Activated CD4-positive, alpha-beta memory T cell treated with anti-CD3 and anti-CD28 coated beads, Interleukin-2, amount 10 ng/mL, durations not matched to agents 7 days and 5 days (primary cell): Measurements from ENCODE around the gene CLSTN1. TPM values are rescaled to one million over a fixed set of nuclear protein-coding genes. Genes with fewer than 3 reads are reported as not detected.

Experiments used
- CTCF ChIA-PET: fragments of 350-600 bp; sonication (Branson Sonifier 250); formaldehyde crosslinking; loops from one replicate; lab custom pipeline; 2021; ENCODE audit warnings: antibody characterized with exemption, inconsistent platforms; lab: Charles Lee
- POLR2A ChIA-PET: fragments of 350-600 bp; sonication (Branson Sonifier 250); formaldehyde crosslinking; loops from one replicate; lab custom pipeline; 2021; ENCODE audit warnings: antibody characterized with exemption; lab: Charles Lee
- DNase-seq: peaks from one replicate; pipeline ENCODE4 v3.0.0-alpha.2; 2020
- H3K27ac Mint-ChIP-seq: one replicate; pipeline ENCODE4 v1.8.0; 2021; ENCODE audit warnings: mild to moderate bottlenecking, mixed read lengths
- H3K27me3 Mint-ChIP-seq: one replicate; pipeline ENCODE4 v1.8.0; 2021; ENCODE audit warnings: mixed read lengths
- H3K36me3 Mint-ChIP-seq: one replicate; pipeline ENCODE4 v1.8.0; 2021; ENCODE audit warnings: low read depth, mixed read lengths
- H3K4me1 Mint-ChIP-seq: one replicate; pipeline ENCODE4 v1.8.0; 2021; ENCODE audit warnings: mixed read lengths
- H3K4me3 Mint-ChIP-seq: one replicate; pipeline ENCODE4 v1.8.0; 2021; ENCODE audit warnings: mild to moderate bottlenecking, mixed read lengths
- H3K9me3 Mint-ChIP-seq: one replicate; pipeline ENCODE4 v1.8.0; 2021; ENCODE audit warnings: mixed read lengths
- total RNA-seq, 2 experiments: library from RNA; stranded (reverse); gene quantifications; one replicate each; pipeline ENCODE4 v1.2.3, GENCODE V29; 2021

Gene CLSTN1
- total RNA-seq, 2 experiments from 2014 or later, result 96.9 to 102 TPM

DNA sequence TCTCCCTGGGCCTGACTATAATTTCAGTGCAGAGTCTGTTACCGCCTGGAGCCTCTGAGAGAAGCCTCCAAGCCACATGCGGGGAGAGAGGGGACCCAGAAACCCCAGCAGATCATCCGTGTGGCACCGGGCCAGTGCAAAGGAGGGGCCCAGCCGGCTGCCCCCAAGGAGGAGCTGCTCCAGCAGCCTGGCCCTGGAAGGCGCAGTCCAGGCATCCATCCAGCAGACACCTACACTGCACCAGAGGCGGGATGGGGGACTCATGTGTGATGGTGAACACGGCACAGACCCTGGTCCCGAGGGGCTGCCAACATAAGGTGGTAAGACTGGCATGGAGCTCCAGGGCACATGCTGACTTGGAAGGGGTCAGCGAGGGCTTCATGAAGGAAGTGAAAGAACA is 39.6 kb upstream of the CLSTN1 start:
- H3K4me1 Mint-ChIP-seq, result peaks cover 7% of the 10 kb centered on the region
- H3K27me3 Mint-ChIP-seq, result no peaks in the 10 kb centered on the region
- no peaks in the 10 kb centered on the region for H3K9me3 Mint-ChIP-seq
- no peaks in the 10 kb centered on the region for H3K36me3 Mint-ChIP-seq
- POLR2A ChIA-PET, result interaction anchor here (1.5 kb wide), 1 partner anchor 79 kb away, joined by 4 read pairs; no protein-coding TSS in a partner anchor
- H3K27ac Mint-ChIP-seq, result no peak overlapping the region
- no peak for DNase-seq
- CTCF ChIA-PET, result interaction anchor here (4.3 kb wide), 1 partner anchor 79 kb away, joined by 34 read pairs; no protein-coding TSS in a partner anchor
- no peak overlapping the region for H3K4me3 Mint-ChIP-seq

DNA sequence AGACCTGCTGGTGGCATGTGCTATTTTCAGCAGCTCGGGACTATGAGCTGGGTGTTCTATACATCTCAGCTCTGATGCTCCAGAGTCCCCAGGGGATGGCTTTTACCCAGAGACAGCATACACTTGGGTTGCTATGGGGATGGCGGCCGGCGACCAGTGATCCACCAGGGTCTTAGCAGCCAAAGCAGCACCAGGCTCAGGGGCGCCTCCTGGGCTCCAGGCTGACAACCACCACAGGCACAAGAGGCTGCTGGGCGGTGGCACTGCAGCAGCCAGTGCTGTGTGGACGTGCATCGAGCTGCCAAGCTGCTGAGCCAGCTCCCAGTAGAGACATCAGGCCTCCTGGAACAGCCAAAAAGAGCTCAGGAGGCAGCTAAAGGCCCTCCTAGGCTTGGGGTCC is 37.6 kb upstream of the CLSTN1 start:
- CTCF ChIA-PET, result interaction anchor here (4.3 kb wide), 1 partner anchor 77 kb away, joined by 34 read pairs; no protein-coding TSS in a partner anchor
- Mint-ChIP-seq H3K4me3 (no peak overlapping the region), H3K27me3 (no peaks in the 10 kb centered on the region), H3K4me1 (peaks cover 15% of the 10 kb centered on the region), H3K36me3 (no peaks in the 10 kb centered on the region), H3K9me3 (no peaks in the 10 kb centered on the region), H3K27ac (no peak overlapping the region)
- no peak for DNase-seq
- POLR2A ChIA-PET, result interaction anchor here (1.0 kb wide), 1 partner anchor 21 kb away, joined by 3 read pairs; no protein-coding TSS in a partner anchor

DNA sequence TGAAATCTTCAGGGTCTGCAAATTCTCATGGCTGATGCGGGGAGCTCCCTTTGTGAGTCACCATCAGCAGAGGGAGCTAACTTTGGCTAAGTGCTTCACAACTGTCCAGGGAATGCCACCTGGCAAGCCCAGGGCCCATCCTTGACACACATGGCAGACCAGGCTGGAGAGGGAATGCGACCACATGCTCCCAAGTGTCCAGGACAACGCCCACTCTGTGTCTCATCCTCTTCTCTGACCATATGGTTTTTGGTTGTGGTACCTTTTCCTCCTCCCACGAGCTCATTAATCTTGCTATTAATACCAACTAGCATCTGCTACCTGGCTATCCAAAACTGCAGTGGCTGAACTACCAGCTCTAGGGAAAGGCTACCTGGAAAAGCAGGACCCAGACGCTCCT is 37.1 kb upstream of the CLSTN1 start:
- no peak overlapping the region for H3K27ac Mint-ChIP-seq
- POLR2A ChIA-PET, result interaction anchor here (1.0 kb wide), 1 partner anchor 21 kb away, joined by 3 read pairs; no protein-coding TSS in a partner anchor
- no peaks in the 10 kb centered on the region for H3K27me3 Mint-ChIP-seq
- H3K9me3 Mint-ChIP-seq, result no peaks in the 10 kb centered on the region
- CTCF ChIA-PET, result interaction anchor here (0.5 to 4.3 kb wide), 2 partner anchors 76 to 93 kb away, joined by 5 to 34 read pairs; no protein-coding TSS in a partner anchor
- no peak for DNase-seq
- peaks cover 15% of the 10 kb centered on the region for H3K4me1 Mint-ChIP-seq
- H3K4me3 Mint-ChIP-seq, result no peak overlapping the region
- H3K36me3 Mint-ChIP-seq, result no peaks in the 10 kb centered on the region

DNA sequence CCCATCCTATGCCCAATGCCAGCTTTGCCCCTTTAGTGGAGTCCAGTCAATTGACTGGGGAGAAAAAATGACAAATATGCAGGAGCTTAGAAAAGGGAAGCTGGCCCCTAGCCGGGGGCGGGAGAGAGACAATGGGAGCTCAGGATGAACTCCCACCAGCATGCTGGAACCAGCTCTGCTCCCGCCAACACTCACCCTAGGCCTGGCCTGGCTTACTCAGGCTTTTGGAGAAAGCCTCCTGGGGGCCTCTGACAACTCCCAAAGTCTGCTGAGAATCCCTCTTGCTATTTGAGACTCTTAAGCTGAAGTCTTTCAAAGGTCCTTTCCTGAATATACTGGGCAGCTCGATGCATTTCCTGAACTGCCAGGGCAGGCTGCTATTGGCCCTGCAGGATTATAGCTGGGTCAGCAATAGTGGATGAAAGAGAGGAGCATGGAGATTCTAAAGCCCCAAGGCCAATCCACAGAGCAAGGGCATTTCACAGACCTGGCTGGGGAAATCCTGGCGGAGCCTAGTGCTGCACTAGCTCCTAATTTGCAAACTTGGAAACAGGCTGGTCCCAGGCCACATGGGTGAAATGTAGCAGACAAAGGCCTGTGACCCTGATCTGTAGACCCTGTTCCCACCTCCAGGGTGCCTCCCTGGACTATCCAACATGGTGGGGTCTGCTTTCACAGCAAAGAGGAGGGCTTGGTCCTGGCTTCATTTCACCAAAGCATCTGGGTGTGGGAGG is 35.7 kb upstream of the CLSTN1 start:
- Mint-ChIP-seq H3K27me3 (no peaks in the 10 kb centered on the region), H3K36me3 (no peaks in the 10 kb centered on the region), H3K4me1 (peaks cover 15% of the 10 kb centered on the region), H3K27ac (no peak overlapping the region), H3K9me3 (peaks cover 2% of the 10 kb centered on the region), H3K4me3 (no peak overlapping the region)
- ChIA-PET CTCF (interaction anchor here (1.4 kb wide), 1 partner anchor 75 kb away, joined by 13 read pairs; no protein-coding TSS in a partner anchor), POLR2A (interaction anchor here (1.0 kb wide), 1 partner anchor 9 kb away, joined by 3 read pairs; no protein-coding TSS in a partner anchor)
- no peak for DNase-seq

DNA sequence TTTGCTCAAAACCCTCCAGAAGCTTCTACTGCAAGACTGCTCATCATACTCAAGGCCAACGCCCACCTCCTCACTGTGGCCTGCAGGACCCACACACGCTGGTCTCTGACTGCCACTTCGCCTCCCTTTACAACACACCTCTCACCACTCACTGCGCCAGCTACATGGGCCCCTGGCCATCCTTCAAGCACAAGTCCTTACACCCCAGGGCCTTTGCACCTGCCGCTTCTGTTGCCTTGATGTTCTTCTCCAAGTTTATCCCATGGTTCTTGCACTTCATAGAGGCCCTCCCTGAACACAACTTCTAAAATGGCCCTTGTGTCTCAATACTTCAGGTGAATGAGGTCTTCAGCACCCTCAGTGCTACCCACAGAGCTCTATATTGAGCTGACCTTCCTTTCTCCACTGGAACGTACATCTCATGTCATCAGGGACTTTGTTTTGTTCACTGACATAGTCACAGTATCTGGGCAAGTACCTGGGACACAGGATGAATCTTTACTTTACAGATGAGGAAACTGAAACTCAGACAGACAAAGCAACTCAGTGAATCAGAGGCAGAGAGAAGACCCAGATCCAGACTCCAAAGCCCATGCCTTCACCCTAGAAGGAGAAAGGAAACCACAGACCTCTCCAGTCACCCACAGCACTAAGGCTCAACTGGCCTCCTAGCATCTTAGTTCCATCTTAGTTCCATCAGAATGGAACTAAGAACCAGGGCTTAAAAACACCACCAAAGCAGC is 34.7 kb upstream of the CLSTN1 start:
- no peaks in the 10 kb centered on the region for H3K27me3 Mint-ChIP-seq
- ChIA-PET CTCF (interaction anchor here (1.4 kb wide), 1 partner anchor 74 kb away, joined by 13 read pairs; no protein-coding TSS in a partner anchor), POLR2A (no interaction called here)
- H3K36me3 Mint-ChIP-seq, result peaks cover 6% of the 10 kb centered on the region
- H3K4me3 Mint-ChIP-seq, result no peak overlapping the region
- H3K27ac Mint-ChIP-seq, result peak overlapping the region; percentile 18
- H3K9me3 Mint-ChIP-seq, result peaks cover 8% of the 10 kb centered on the region
- DNase-seq, result no peak
- H3K4me1 Mint-ChIP-seq, result peaks cover 15% of the 10 kb centered on the region

DNA sequence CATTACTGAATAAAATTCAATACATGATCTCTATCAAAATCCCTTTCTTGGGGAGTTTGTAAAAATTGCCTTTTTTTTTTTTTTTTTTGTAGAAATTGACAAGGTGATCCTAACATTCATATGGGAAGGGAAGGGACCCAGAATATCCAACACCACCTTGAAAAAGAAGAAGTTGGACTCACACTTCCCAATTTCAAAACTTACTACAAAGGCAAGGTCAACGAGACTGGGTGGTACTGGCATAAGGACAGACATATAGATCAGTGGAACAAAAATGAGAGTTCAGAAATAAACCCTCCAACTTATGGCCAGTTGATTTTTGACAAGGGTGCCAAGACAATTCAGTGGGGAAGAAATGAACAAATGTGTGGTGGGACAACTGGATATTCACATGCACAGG is 31.4 kb upstream of the CLSTN1 start:
- Mint-ChIP-seq H3K27me3 (no peaks in the 10 kb centered on the region), H3K9me3 (peaks cover 9% of the 10 kb centered on the region), H3K4me1 (peaks cover 15% of the 10 kb centered on the region), H3K4me3 (no peak overlapping the region), H3K27ac (no peak overlapping the region), H3K36me3 (peaks cover 7% of the 10 kb centered on the region)
- ChIA-PET POLR2A (no interaction called here), CTCF (interaction anchor here (1.7 kb wide), 1 partner anchor 71 kb away, joined by 6 read pairs; no protein-coding TSS in a partner anchor)
- DNase-seq, result no peak

DNA sequence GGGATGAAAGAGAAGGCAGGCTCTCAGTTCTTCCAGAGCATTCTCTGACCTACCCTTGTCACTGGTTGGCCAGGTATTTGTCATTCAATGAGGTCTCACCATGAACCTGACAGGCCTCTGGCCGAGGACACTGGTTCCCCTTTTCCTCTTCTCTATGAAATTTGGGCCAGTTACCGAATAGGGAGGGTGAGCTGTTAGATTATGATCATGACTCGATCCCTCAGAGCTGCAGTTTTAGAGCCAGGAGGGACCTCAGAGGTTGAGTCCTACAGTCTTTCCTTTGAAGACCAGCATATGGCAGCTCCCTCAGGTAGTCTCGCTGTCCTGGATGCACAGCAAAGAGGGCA is 29.5 kb upstream of the CLSTN1 start:
- H3K27me3 Mint-ChIP-seq, result no peaks in the 10 kb centered on the region
- no peak for DNase-seq
- peaks cover 7% of the 10 kb centered on the region for H3K36me3 Mint-ChIP-seq
- H3K9me3 Mint-ChIP-seq, result peaks cover 9% of the 10 kb centered on the region
- ChIA-PET CTCF (interaction anchor here (1.1 kb wide), 1 partner anchor 8 kb away, joined by 3 read pairs; no protein-coding TSS in a partner anchor), POLR2A (no interaction called here)
- H3K4me3 Mint-ChIP-seq, result no peak overlapping the region
- no peak overlapping the region for H3K27ac Mint-ChIP-seq
- peaks cover 7% of the 10 kb centered on the region for H3K4me1 Mint-ChIP-seq

DNA sequence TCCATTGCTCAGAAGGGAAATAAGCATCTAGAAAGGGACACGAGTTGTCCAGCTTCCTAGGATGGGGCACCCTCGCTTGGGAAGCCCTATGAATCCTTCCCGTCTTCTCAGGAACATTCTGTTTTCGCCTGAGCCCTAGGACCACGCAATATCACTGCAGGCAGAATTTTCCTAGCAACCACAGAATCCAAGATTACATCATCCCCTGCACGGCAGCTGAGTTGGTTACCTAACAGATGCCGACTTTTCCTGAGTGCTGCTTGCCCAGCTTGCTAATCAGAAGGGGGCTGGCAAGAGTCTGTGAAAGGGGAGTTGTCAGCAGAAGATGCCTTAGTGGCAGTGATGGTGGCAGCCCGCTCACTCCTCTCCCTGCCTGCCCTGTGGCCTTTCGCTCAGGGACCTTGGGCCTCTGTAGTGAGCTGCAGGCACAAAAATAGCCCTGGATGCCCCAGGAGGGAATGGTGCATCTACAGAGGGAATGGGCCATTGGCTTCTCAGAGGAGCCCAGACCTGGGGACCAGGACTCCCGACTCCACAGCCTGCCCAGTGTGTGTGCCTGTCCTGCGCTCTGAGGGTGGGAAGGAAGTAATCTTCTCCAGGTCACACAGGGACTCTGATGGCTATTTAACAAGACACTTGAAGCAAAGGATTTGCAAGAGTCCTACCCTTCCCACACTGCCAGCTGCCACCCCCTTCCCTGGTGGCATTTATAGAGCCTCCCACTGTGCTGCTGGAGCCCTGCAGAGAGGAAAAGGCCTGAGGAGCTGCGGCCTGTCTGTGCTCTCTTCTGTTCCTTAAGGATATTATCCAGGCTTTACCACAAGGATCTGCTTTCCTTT is 28.9 kb upstream of the CLSTN1 start:
- no peak for DNase-seq
- Mint-ChIP-seq H3K4me1 (peaks cover under 1% of the 10 kb centered on the region), H3K27ac (no peak overlapping the region), H3K36me3 (peaks cover 7% of the 10 kb centered on the region), H3K4me3 (no peak overlapping the region), H3K9me3 (peaks cover 9% of the 10 kb centered on the region), H3K27me3 (no peaks in the 10 kb centered on the region)
- ChIA-PET CTCF (interaction anchor here (0.6 kb wide), 1 partner anchor 71 kb away, joined by 3 read pairs; no protein-coding TSS in a partner anchor), POLR2A (no interaction called here)

DNA sequence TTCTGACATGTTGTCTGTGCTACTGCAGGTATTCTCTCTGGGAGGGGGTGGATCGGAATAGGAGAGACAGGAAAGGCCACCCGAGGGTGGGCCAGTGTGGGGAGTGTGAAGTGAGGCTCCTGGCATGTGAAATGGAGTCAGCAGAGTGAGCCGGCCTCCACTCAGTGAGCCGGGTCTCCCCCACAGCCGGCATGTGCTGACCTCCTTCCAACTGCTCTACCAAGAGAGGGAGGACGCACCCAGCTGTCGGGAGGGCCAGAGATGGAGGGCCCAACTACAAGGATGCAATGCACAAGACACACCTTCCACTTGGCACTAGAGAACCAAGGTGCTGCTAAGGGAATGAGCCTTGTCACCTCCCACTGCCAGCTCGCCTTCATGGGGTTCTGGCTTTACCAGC is 28.2 kb upstream of the CLSTN1 start:
- Mint-ChIP-seq H3K36me3 (peaks cover 7% of the 10 kb centered on the region), H3K27me3 (no peaks in the 10 kb centered on the region), H3K27ac (no peak overlapping the region), H3K4me1 (no peaks in the 10 kb centered on the region), H3K4me3 (no peak overlapping the region), H3K9me3 (peaks cover 9% of the 10 kb centered on the region)
- ChIA-PET POLR2A (no interaction called here), CTCF (interaction anchor here (0.6 kb wide), 1 partner anchor 71 kb away, joined by 3 read pairs; no protein-coding TSS in a partner anchor)
- no peak for DNase-seq

DNA sequence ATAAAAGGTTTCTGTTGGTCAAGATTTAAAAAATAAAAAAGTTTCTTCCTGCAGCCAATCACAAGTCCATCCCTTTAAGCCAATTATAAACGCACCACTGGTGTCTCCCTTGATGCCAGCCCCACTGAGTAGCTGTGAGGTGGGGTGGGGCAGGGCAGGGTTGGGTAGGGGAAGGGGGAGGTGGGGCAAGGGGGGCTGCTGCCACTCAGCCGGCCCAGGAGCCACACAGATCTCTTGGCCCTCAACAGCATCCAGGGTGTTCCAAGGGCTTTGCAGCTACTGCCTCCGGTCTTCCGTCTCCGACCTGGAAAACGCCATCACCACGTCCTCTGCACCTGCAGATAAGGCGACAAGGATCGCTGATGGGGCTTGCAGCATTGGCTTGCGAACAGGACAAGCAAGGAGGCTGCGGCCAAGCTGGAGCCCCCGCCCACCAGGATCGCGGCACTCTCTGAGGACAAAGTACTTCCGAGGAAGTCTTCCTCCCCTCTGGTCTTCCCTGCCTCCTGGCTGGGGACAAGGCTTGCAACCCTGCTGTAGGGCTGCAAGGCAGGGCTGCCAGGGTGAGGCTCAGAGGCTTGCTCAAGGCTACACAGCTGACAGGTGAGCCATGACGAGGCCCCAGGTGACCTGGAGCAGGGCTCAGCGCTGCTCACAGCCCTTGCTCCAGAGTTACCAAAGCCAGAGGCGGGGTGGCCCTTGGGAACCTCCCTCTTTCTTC is 26.8 kb upstream of the CLSTN1 start:
- H3K9me3 Mint-ChIP-seq, result peaks cover 9% of the 10 kb centered on the region
- no peak for DNase-seq
- no peak overlapping the region for H3K4me3 Mint-ChIP-seq
- ChIA-PET POLR2A (no interaction called here), CTCF (interaction anchor here (1.3 kb wide), 1 partner anchor 66 kb away, joined by 6 read pairs; no protein-coding TSS in a partner anchor)
- H3K4me1 Mint-ChIP-seq, result no peaks in the 10 kb centered on the region
- no peaks in the 10 kb centered on the region for H3K27me3 Mint-ChIP-seq
- H3K27ac Mint-ChIP-seq, result no peak overlapping the region
- peaks cover 7% of the 10 kb centered on the region for H3K36me3 Mint-ChIP-seq

DNA sequence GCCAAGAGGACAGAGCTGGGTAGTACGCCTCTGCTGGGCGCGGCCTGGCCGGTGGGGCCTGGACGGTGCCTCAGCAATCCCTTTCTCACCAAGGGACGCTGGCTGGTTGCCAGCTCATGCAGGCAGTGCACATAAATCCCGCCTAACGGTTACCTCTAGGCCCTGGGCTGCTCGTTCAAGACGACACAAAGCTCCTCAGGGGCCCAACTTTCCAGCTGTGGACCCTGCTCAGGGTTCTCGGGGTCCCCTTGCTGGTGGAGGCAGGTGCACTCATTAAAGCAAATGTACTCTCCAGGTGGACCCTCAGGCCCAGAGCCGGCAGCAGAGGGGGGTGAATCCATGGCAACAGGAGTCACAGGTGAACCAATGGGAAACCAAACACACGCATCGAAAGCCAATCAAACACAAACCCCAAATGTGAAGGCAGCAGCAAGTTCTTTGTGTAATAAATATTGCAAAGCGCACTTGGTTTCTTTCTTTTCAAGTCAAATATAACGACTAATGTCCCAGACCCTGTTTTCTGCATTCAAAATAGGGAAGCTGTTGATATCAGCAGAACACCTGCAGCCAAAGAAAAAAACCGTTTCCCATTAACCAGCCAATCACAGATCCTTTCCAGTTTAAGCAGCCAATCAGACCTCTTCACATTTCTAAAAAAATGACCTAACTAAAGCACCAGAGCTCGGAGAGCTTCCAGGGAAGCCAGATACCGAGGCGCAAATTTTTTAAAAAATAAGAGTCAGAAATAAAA is 26.1 kb upstream of the CLSTN1 start:
- Mint-ChIP-seq H3K27me3 (no peaks in the 10 kb centered on the region), H3K4me3 (no peak overlapping the region), H3K36me3 (peaks cover 7% of the 10 kb centered on the region), H3K4me1 (no peaks in the 10 kb centered on the region), H3K27ac (no peak overlapping the region), H3K9me3 (peaks cover 8% of the 10 kb centered on the region)
- DNase-seq, result no peak
- POLR2A ChIA-PET, result no interaction called here
- CTCF ChIA-PET, result interaction anchor here (1.3 kb wide), 1 partner anchor 65 kb away, joined by 6 read pairs; no protein-coding TSS in a partner anchor
